Sigmoid colon (tissue), 4 donors: ENCODE data around the gene STXBP2.

Experiments
- CTCF ChIP-seq, 4 experiments: fragments of 450-650 bp in 3 of 4; fragments of 200-600 bp in 1 of 4; IDR thresholded peaks; one replicate each; pipeline ENCODE4 v1.5.1; 2016 to 2019; ENCODE audit warnings: antibody characterized with exemption in 4 of 4, mild to moderate bottlenecking in 3 of 4, moderate library complexity in 2 of 4
- EP300 ChIP-seq, 4 donors: sonication (generic); formaldehyde crosslinking; IDR thresholded peaks; one replicate each; pipeline ENCODE4 v1.6.1; 2017; ENCODE audit warnings: antibody characterized with exemption in 4 of 4
- POLR2A ChIP-seq, 2 donors: fragments of 450-650 bp; IDR thresholded peaks; one replicate each; pipeline ENCODE4 v1.6.1; 2016; ENCODE audit warnings: antibody characterized with exemption in 2 of 2, mild to moderate bottlenecking in 2 of 2, moderate library complexity in 2 of 2

GRCh38 chr19:7605490-7606222 is 31.3 kb upstream of the STXBP2 start:
- TF ChIP-seq CTCF (IDR thresholded peaks at IDR 0.05) (no peak), POLR2A (IDR thresholded peaks at IDR 0.05) (no peak), EP300 (IDR thresholded peaks at IDR 0.05) (no peak)
